Stimulated activated CD8-positive, alpha-beta memory T cell treated with anti-CD3 and anti-CD28 coated beads, Interleukin-2, amount 100 ng/mL, for 1 hour (primary cell): ENCODE data around the gene LCN6.

Experiments
- DNase-seq, 2 donors: peaks; one replicate each; pipeline ENCODE4 v3.0.0-alpha.2; 2020; ENCODE audit warnings: low read depth in 2 of 2

The LCN6 gene

GRCh38 chr9:136725612-136726011 is 22.7 kb downstream of the LCN6 start:
- no peak for DNase-seq

DNA sequence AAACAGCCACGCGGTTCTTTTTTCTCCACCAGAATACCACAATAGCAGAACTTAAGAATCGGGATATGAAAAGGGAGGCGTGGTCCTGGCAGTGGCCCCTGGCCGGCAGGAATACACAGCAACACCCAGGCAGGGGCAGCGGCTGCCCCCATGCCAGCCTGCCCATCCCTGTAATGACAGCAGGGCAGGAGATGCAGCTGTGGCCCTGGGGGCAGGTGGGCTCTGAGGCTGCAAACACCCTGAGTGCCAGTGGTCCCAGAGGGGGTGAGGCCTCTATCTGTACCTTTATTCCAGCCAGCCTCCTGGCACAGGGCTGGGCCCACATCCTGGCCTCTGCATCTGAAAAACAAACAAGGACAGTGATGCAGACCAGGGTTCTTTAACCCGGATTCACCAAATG is 23.6 kb downstream of the LCN6 start:
- no peak for DNase-seq

- no peak for DNase-seq
Measured at GRCh38 chr9:136723989-136724388, 24.3 kb downstream of the LCN6 start.

DNA sequence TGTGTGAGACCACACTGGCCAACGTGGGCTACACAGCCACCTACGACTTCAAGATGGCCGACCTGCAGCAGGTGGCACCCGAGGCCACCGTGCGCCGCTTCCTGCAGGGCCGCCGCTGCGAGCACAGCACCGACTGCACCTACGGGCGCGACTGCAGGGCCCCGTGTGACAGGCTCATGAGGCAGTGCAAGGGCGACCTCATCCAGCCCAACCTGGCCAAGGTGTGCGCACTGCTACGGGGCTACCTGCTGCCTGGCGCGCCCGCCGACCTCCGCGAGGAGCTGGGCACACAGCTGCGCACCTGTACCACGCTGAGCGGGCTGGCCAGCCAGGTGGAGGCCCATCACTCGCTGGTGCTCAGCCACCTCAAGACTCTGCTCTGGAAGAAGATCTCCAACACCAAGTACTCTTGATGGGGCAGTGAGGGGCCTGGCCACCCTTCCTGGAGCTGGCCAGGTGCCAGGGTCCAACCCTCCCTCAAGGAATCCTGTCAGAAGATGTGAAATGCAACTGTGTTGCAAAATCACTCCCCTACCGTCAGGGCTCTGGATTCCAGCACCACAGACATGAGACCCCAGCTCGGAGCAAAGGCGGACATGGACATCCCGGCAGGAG is 24.9 kb downstream of the LCN6 start:
- DNase-seq = no peak

GRCh38 chr9:136722969-136723356 is 25.4 kb downstream of the LCN6 start:
- no peak for DNase-seq

DNA sequence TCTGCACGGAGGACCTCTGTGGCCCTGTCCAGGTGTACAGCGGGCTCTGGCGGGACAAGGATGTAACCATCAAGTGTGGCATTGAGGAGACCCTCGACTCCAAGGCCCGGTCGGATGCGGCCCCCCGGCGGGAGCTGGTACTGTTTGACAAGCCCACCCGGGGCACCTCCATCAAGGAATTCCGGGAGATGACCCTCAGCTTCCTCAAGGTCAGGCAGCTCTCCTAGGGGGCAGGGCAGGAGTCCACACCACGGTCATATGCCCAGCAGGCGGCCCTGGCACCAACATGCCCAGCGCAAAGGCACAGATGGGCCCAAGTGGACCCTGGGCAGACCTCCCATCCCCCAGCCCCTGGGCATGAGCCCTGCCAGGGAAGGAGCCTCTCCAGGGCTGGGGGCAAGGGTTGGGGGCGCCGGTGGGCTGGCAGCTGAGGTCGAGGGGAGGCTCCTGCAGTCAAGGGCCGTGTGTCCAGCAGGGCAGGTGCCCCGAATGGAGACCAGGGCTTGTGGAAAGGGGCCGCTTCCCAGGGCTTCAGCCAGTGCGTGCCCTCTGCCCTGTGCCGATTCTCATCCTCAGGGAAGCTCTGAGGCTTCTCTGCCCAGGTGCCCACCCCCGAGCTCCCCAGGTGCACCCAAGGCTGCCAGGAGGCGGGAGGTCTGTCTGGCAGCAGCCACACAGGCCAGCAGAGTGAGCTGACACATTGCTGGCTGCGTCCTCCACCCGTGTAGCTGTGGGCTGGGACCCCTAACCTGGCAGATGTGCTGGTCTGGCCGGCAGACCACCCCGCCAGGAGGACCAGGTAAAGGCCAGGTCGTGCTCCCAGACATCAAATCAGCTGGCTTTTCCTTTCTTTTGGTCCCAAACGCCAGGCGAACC is 26.0 kb downstream of the LCN6 start:
- DNase-seq = no peak

DNA sequence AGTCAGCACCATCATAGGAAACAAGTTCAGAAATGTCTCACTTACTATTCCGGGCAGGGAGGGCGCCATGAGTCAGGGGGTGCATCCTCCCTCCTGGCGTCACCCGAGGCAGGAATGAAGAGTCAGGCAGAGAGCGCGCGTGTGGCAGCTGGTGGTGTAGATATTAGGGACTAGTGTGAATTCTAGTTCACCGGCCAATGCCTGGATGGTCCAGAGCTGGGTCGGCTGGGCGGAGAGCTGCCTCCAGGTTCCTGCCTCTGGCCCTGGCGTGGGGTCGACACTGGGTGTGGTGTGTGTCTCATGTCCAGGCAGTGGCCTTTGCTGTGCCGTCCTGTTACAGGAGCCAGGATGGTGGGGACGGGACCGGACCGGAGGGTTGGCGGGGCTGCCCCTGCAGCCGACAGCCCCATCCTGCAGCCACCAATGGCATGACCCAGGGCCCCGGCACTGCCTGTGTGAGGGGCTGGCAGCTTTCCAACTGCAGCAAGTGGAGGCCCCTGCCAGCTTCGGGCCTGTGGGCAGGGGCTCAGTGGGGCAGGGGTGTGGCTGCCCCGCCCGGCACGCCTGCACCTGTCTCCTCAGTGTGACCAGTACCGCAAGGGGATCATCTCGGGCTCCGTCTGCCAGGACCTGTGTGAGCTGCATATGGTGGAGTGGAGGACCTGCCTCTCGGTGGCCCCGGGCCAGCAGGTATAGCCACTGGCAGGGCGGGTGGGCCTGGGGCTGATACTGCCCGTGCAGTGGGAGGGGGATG is 26.8 kb downstream of the LCN6 start:
- no peak for DNase-seq

GRCh38 chr9:136720898-136721338 is 27.4 kb downstream of the LCN6 start:
- no peak for DNase-seq

DNA sequence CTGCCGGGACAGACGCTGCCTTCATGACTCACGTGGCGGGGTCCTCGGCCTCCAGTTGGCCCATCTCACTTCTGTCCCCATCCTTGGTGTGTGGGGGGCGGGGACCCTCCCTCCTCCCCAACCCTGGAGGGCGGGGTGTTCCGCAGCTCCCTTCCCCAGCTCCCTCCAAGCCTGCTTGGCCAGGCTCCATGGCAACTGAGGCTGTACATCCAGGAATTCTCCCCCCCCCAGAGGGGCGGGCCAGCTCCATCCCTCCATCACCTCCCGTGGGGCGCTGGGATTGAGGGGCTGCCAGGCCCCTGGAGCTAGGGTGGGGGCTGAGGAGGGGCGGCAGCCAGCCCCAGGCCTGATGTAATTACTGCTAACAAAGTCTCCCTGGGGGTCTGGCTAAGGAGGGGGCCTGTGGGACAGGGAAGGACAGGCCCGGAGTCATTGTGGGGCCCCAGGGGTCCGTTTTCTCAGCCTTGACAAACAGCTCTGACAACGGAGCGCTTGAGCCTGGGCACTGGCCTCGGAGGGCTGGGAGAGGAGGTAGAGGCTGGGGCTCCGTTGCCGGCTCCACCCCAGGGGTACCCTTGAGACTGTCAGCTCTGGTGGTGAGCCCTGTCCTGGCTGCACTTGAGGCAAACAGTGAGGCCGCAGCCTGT is 28.0 kb downstream of the LCN6 start:
- DNase-seq = no peak

- DNase-seq = no peak
Measured at GRCh38 chr9:136719195-136719880, 29.0 kb downstream of the LCN6 start.

- no peak for DNase-seq
Measured at GRCh38 chr9:136718345-136719194, 29.8 kb downstream of the LCN6 start.

DNA sequence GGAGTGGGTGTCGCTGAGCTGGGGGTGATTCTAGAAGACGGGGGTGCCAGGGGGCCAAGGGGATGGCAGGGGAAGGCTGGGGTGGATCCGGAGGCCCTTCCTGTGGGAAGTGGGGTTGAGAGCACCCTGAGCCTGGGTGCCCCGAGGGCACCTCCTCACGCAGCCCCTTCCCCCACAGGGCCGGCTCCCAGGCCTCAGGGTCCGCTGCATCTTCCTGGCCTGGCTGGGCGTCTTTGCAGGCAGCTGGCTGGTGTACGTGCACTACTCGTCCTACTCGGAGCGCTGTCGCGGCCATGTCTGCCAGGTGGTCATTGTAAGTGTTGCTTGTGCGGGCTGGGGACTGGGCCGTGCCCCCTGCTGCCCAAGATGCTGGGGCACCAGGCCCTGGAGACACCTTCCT is 30.9 kb downstream of the LCN6 start:
- no peak for DNase-seq

GRCh38 chr9:136714893-136715274 is 33.4 kb downstream of the LCN6 start:
- DNase-seq = no peak

GRCh38 chr9:136714096-136714892 is 34.0 kb downstream of the LCN6 start:
- no peak for DNase-seq

- DNase-seq = no peak
Measured at GRCh38 chr9:136713550-136713949, 34.8 kb downstream of the LCN6 start.

- no peak for DNase-seq
Measured at GRCh38 chr9:136712690-136713544, 35.4 kb downstream of the LCN6 start.

DNA sequence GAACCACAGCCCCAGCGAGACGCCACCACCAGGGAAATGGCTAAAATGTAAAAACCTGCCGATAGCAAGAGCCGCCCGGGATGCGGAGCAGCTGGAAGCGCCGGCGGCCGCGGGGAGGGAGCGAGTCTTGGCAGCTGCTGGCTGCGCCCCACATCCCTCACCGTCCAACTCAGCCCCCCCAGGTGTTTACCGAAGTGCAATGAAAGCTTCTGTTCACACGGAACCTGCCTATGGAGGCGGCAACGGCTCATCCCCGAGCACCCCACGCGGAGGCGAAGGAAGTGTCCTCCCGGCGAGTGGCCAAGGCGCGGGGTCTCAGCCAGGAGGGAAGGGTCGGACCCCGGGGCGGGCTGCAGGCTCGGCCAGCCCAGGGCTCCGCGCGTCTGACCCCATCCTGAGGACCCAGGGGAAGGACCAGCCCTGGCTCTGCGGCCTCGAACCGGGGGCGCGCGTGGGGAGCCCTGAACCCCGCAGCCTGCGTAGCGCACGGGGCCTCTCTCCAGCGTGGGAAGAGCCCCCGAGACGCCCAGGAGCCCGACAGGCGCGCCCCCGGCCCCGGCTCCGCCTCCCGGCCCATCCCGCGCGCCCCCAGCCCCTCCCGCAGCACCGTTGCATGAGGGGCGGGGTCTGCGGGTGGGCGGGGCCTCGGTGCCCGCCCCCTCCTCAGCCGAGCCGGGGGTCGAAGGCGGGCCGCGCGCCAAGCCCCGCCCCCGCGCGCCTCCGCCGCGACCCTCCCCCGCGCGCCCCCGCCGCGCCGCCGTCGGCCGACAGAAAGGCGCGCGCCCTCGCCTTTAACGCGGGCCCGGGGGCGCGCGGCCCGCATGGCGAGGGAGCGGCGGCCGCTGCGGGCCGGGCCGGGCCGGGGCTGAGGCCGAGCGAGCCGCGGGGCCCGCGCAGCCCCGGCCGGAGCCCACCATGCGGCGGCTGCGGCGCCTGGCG is 36.3 kb downstream of the LCN6 start, which contains the start of gene DIPK1B:
Gene DIPK1B, plus strand, starts transcription at position 822 of the 939 bp plus-strand sequence. Its CDS starts 94 bp downstream, at position 916.
- DNase-seq = no peak
